ENCODE data around the gene ABCA9. TPM values are rescaled to one million over a fixed set of nuclear protein-coding genes. Genes with fewer than 3 reads are reported as not detected.

ABCA9 gene
- total RNA-seq, 1 experiment from 2014 or later, result 0.05 TPM

DNA sequence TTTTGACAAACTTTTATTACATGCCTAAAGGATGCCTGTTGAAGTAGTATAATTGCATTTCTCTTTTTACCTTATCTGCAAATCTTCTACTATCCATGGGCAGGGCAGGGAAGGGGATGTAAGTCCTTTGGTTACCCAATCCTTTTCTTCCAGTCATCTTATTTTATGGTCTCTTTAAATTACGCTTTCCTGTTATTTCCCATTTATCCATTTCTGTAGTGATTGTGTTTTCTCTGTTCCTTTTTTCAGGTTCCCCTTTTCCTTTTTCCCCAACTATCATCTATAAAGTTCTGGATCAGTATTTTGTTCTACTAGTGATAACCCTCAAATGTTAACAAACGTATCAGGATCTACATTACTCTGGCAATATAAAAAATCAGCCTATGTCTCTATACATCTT, 3.3 kb upstream of the ABCA9 start:
- ChIA-PET CTCF (no interaction called here), POLR2A (no interaction called here)
- H3K27ac ChIP-seq (ENCODE audit: low read length), result no peak overlapping the region
- no peaks in the 10 kb centered on the region for H3K9me3 ChIP-seq (ENCODE audit: control insufficient read depth, insufficient read depth, low read depth, low read length)
- in situ Hi-C loops (cut with HindIII; ENCODE audit: low pct_unique_long_range_greater_than_20kb, low sequenced_read_pairs) (no loop called here), intact Hi-C loops (cut with micrococcal nuclease; ENCODE audit: unreplicated experiment) (no loop called here)
- H3K4me3 ChIP-seq (ENCODE audit: low read depth in 2 of 2, low read length in 2 of 2), result no peak overlapping the region
- no peak for ATAC-seq
- no peak for DNase-seq (ENCODE audit: low read depth, low spot score)
- H3K27me3 ChIP-seq (ENCODE audit: control insufficient read depth, insufficient read depth, low read length), result no peaks in the 10 kb centered on the region
- no peaks in the 10 kb centered on the region for H3K36me3 ChIP-seq (ENCODE audit: control insufficient read depth, insufficient read depth, low read length)
- TF ChIP-seq SIN3A (IDR thresholded peaks at IDR 0.05; ENCODE audit: borderline replicate concordance, insufficient read depth, low read depth, low read length), result no peak
- no peak for TF ChIP-seq POLR2AphosphoS5 (IDR thresholded peaks at IDR 0.05; ENCODE audit: low read depth, low read length)
- TF ChIP-seq CTCF (IDR thresholded peaks at IDR 0.05), result no peak
- no peak for TF ChIP-seq TCF7L2 (IDR thresholded peaks at IDR 0.05; ENCODE audit: low read depth, low read length)
- TF ChIP-seq, protein P1, sequence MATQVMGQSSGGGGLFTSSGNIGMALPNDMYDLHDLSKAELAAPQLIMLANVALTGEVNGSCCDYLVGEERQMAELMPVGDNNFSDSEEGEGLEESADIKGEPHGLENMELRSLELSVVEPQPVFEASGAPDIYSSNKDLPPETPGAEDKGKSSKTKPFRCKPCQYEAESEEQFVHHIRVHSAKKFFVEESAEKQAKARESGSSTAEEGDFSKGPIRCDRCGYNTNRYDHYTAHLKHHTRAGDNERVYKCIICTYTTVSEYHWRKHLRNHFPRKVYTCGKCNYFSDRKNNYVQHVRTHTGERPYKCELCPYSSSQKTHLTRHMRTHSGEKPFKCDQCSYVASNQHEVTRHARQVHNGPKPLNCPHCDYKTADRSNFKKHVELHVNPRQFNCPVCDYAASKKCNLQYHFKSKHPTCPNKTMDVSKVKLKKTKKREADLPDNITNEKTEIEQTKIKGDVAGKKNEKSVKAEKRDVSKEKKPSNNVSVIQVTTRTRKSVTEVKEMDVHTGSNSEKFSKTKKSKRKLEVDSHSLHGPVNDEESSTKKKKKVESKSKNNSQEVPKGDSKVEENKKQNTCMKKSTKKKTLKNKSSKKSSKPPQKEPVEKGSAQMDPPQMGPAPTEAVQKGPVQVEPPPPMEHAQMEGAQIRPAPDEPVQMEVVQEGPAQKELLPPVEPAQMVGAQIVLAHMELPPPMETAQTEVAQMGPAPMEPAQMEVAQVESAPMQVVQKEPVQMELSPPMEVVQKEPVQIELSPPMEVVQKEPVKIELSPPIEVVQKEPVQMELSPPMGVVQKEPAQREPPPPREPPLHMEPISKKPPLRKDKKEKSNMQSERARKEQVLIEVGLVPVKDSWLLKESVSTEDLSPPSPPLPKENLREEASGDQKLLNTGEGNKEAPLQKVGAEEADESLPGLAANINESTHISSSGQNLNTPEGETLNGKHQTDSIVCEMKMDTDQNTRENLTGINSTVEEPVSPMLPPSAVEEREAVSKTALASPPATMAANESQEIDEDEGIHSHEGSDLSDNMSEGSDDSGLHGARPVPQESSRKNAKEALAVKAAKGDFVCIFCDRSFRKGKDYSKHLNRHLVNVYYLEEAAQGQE (IDR thresholded peaks at IDR 0.05; ENCODE audit: insufficient read depth in 1 of 2, low read depth in 2 of 2, low read length in 1 of 2), result no peak
- no TSS peak for BruUV-seq (replicated peaks)
- H3K4me1 ChIP-seq (ENCODE audit: control insufficient read depth, insufficient read depth, low read length), result no peaks in the 10 kb centered on the region

DNA sequence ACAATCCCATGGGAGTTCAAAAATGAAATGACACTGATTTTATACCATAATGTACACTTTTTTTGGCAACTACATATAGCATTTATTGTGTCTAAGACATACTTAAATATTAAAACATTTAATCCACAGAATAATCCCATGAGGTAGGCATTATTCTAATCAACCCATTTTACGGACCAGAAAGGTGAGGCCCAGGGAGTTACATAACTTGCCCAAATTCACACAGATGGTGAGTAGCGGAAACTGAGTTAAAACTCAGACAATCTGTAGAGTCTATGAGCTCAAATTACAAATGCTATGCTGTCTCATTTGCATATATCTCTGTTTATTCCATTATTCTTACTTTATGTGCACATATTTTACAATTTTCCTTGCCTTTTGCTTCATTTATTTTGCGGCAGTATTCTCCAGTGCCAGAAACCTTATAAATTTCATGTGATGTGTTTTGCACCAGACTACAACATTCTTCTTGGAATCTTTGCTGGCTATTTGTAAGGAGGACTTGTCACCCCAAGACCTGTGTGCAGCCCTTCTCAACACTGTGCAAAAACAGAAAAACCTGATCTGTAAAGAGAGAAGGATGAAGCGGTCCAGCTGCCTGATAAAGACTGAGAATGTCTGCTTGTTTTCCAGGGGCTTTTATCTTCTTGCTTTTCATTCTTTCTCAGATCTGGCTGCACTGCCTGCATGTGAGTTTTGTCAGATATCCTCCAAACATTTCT, 2.3 kb upstream of the ABCA9 start:
- DNase-seq (ENCODE audit: low read depth, low spot score) (no peak), ATAC-seq (no peak)
- POLR2A ChIA-PET, result no interaction called here
- CTCF ChIA-PET, result no interaction called here
- in situ Hi-C loops (cut with HindIII; ENCODE audit: low pct_unique_long_range_greater_than_20kb, low sequenced_read_pairs), result no loop called here
- no peaks in the 10 kb centered on the region for H3K4me1 ChIP-seq (ENCODE audit: control insufficient read depth, insufficient read depth, low read length)
- BruUV-seq (replicated peaks), result no TSS peak
- intact Hi-C loops (cut with micrococcal nuclease; ENCODE audit: unreplicated experiment), result no loop called here
- H3K27me3 ChIP-seq (ENCODE audit: control insufficient read depth, insufficient read depth, low read length), result no peaks in the 10 kb centered on the region
- H3K9me3 ChIP-seq (ENCODE audit: control insufficient read depth, insufficient read depth, low read depth, low read length), result no peaks in the 10 kb centered on the region
- no peak overlapping the region for H3K4me3 ChIP-seq (ENCODE audit: low read depth in 2 of 2, low read length in 2 of 2)
- no peaks in the 10 kb centered on the region for H3K36me3 ChIP-seq (ENCODE audit: control insufficient read depth, insufficient read depth, low read length)
- TF ChIP-seq TCF7L2 (IDR thresholded peaks at IDR 0.05; ENCODE audit: low read depth, low read length) (no peak), CTCF (IDR thresholded peaks at IDR 0.05) (no peak), SIN3A (IDR thresholded peaks at IDR 0.05; ENCODE audit: borderline replicate concordance, insufficient read depth, low read depth, low read length) (no peak), POLR2AphosphoS5 (IDR thresholded peaks at IDR 0.05; ENCODE audit: low read depth, low read length) (no peak)
- TF ChIP-seq, protein P1 (IDR thresholded peaks at IDR 0.05; ENCODE audit: insufficient read depth in 1 of 2, low read depth in 2 of 2, low read length in 1 of 2), result no peak
- H3K27ac ChIP-seq (ENCODE audit: low read length), result no peak overlapping the region
